Lung (tissue), 12 donors: Measurements from ENCODE around the gene IRX2. TPM values are rescaled to one million over a fixed set of nuclear protein-coding genes. Genes with fewer than 3 reads are reported as not detected.

Experiments used
- ATAC-seq: fragments of 200-7000 bp; cut with Tn5 transposase; one replicate; pipeline ENCODE4 v1.9.1; 2020; ENCODE audit warnings: moderate number of reproducible peaks; ENCODE audit not compliant: insufficient read depth, low FRiP score
- DNase-seq, 3 donors: peaks; one replicate each; pipeline ENCODE4 v3.0.0-alpha.2; 2013 to 2017
- H3K27ac ChIP-seq, 2 donors: one replicate each; pipeline ENCODE4 v1.5.1; 2013; ENCODE audit warnings: mild to moderate bottlenecking in 2 of 2, moderate library complexity in 2 of 2, control low read depth in 1 of 2, inconsistent platforms in 1 of 2, low read depth in 1 of 2, low read length in 1 of 2
- H3K27me3 ChIP-seq, 3 donors: one replicate each; pipeline ENCODE4 v1.5.1; 2013; ENCODE audit warnings: low read length in 2 of 3; ENCODE audit not compliant: control insufficient read depth in 3 of 3, insufficient read depth in 3 of 3
- H3K36me3 ChIP-seq, 4 donors: one replicate each; pipeline ENCODE4 v1.5.1; 2013; ENCODE audit warnings: low read length in 4 of 4, mild to moderate bottlenecking in 1 of 4, moderate library complexity in 1 of 4; ENCODE audit not compliant: control insufficient read depth in 4 of 4, insufficient read depth in 4 of 4
- H3K4me1 ChIP-seq, 5 donors: one replicate each; pipeline ENCODE4 v1.5.1; 2013; ENCODE audit warnings: low read length in 5 of 5, mild to moderate bottlenecking in 2 of 5, moderate library complexity in 1 of 5; ENCODE audit not compliant: control insufficient read depth in 5 of 5, insufficient read depth in 5 of 5
- H3K4me3 ChIP-seq: one replicate; pipeline ENCODE4 v1.5.1; 2013; ENCODE audit warnings: mild to moderate bottlenecking, control low read depth, moderate library complexity
- H3K9ac ChIP-seq, 2 donors: one replicate each; pipeline ENCODE4 v1.5.1; 2013; ENCODE audit warnings: low read length in 2 of 2, control low read depth in 1 of 2; ENCODE audit not compliant: insufficient read depth in 1 of 2
- H3K9me3 ChIP-seq, 4 donors: one replicate each; pipeline ENCODE4 v1.5.1; 2013; ENCODE audit warnings: low read length in 3 of 4, mild to moderate bottlenecking in 1 of 4, moderate library complexity in 1 of 4; ENCODE audit not compliant: control insufficient read depth in 4 of 4, insufficient read depth in 3 of 4
- CTCF ChIP-seq: IDR thresholded peaks from 2 replicates; pipeline ENCODE4 v1.5.1; 2012; ENCODE audit warnings: mild to moderate bottlenecking; ENCODE audit errors: control extremely low read depth, extremely low read depth
- WGBS, 2 donors: extraction: QIAGEN DNeasy Blood & Tissue Kit; methylation state at CpG; one replicate each; pipeline ENCODE4 v1.1.7; 2013; 5-methylcytosine and 5-hydroxymethylcytosine counted together
- polyA plus RNA-seq, 2 donors: library from polyadenylated mRNA; stranded (reverse); fragments of 200-250 nt; gene quantifications; one replicate each; pipeline ENCODE4 v1.2.1, GENCODE V29; 2013
- total RNA-seq, 2 donors: library from RNA; depleted of rRNA in 1 of 2; stranded (reverse); fragments of >200 nt in 1 of 2; gene quantifications; one replicate each; pipeline ENCODE4 v1.2.1, GENCODE V29; 2014 to 2021
- donor health status: control.
- donor health status: control.
- donor health status: Bipolar disorder and iron deficiency.
- donor health status: healthy.
- donor health status: DM: yes; HTN: yes; CAD: no.

The IRX2 gene
- total and polyA plus RNA-seq, 4 donors: 11.5 to 64.5 (median 45.4) TPM

GRCh38 chr5:2756211-2757152, 5.0 kb upstream of the IRX2 start:
- Histone ChIP-seq H3K9me3 (peaks cover 0 to 6% (median 0%) of the 10 kb centered on the region in 4 donors), H3K27ac (peak overlapping the region in 1 of 2 donors; percentile 77), H3K9ac (no peak overlapping the region), H3K27me3 (peaks cover 11 to 85% (median 65%) of the 10 kb centered on the region in 3 donors), H3K36me3 (no peaks in the 10 kb centered on the region), H3K4me1 (peaks cover 2 to 18% (median 5%) of the 10 kb centered on the region in 5 donors), H3K4me3 (peak overlapping the region; percentile 20)
- DNase-seq (peak; percentile 50 to 60 (median 57)), ATAC-seq (peak; percentile 7)
- 2 to 4% methylated on average over 75 to 76 of the region's 76 CpGs for WGBS, 2 donors
- no peak for TF ChIP-seq CTCF

- DNase-seq (peak; percentile 31 to 53 (median 35)), ATAC-seq (no peak)
- no peak for TF ChIP-seq CTCF
- H3K9ac ChIP-seq: no peak overlapping the region
- 3 to 4% methylated on average over 30 of the region's 30 CpGs for WGBS, 2 donors
- H3K4me1 ChIP-seq: peaks cover 2 to 18% (median 5%) of the 10 kb centered on the region in 5 donors
- H3K9me3 ChIP-seq: peaks cover 0 to 6% (median 0%) of the 10 kb centered on the region in 4 donors
- H3K27me3 ChIP-seq: peaks cover 12 to 79% (median 65%) of the 10 kb centered on the region in 3 donors
- no peak overlapping the region for H3K4me3 ChIP-seq
- peak overlapping the region in 1 of 2 donors; percentile 87 for H3K27ac ChIP-seq
- H3K36me3 ChIP-seq: no peaks in the 10 kb centered on the region
Observed at GRCh38 chr5:2755681-2756171, 4.2 kb upstream of the IRX2 start.

GRCh38 chr5:2755076-2755680, 3.7 kb upstream of the IRX2 start:
- ATAC-seq (no peak), DNase-seq (peak; percentile 42 to 59 (median 50))
- peaks cover 2 to 18% (median 5%) of the 10 kb centered on the region in 5 donors for H3K4me1 ChIP-seq
- H3K9ac ChIP-seq: no peak overlapping the region
- H3K9me3 ChIP-seq: peaks cover 0 to 11% (median 0%) of the 10 kb centered on the region in 4 donors
- H3K27ac ChIP-seq: peak overlapping the region in 1 of 2 donors; percentile 87
- H3K36me3 ChIP-seq: no peaks in the 10 kb centered on the region
- no peak overlapping the region for H3K4me3 ChIP-seq
- no peak for TF ChIP-seq CTCF
- H3K27me3 ChIP-seq: peaks cover 18 to 75% (median 70%) of the 10 kb centered on the region in 3 donors
- 2 to 4% methylated on average over 63 of the region's 63 CpGs for WGBS, 2 donors
